SU-DHL-6 (cell line): ENCODE data around the gene MARF1.

Experiments
- EZH2phosphoT487 ChIP-seq: fragments of 200-600 bp; sonication (generic), shearing (Covaris generic); conservative IDR thresholded peaks from 2 replicates; pipeline ENCODE4 v1.6.1; 2018; ENCODE audit warnings: mild to moderate bottlenecking, antibody characterized with exemption, low read length, moderate library complexity, mixed read lengths
- TF ChIP-seq, protein P1 (sequence below): fragments of 200-600 bp; sonication (generic); IDR thresholded peaks from one replicate; pipeline ENCODE4 v1.5.1; 2017; ENCODE audit warnings: antibody characterized with exemption, mild to moderate bottlenecking, low read length, moderate library complexity; ENCODE audit not compliant: insufficient read depth, poor library complexity, severe bottlenecking

GRCh38 chr16:15578824-15579223 lies 64.1 kb downstream of the MARF1 start:
- TF ChIP-seq, protein P1, sequence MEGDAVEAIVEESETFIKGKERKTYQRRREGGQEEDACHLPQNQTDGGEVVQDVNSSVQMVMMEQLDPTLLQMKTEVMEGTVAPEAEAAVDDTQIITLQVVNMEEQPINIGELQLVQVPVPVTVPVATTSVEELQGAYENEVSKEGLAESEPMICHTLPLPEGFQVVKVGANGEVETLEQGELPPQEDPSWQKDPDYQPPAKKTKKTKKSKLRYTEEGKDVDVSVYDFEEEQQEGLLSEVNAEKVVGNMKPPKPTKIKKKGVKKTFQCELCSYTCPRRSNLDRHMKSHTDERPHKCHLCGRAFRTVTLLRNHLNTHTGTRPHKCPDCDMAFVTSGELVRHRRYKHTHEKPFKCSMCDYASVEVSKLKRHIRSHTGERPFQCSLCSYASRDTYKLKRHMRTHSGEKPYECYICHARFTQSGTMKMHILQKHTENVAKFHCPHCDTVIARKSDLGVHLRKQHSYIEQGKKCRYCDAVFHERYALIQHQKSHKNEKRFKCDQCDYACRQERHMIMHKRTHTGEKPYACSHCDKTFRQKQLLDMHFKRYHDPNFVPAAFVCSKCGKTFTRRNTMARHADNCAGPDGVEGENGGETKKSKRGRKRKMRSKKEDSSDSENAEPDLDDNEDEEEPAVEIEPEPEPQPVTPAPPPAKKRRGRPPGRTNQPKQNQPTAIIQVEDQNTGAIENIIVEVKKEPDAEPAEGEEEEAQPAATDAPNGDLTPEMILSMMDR, result no peak
- no peak for TF ChIP-seq EZH2phosphoT487
